HG03039 (cell line): Measurements from ENCODE around the gene LRRC75A.
"Not testable (repeated sequence)": the region's sequence is repeated elsewhere in the genome, so short reads cannot be mapped to it uniquely, and the experiment has no call there.

Experiments used
- ATAC-seq: cut with Tn5 transposase; IDR thresholded peaks from one replicate; pipeline ENCODE4 v1.9.1; 2021; ENCODE audit warnings: mild to moderate bottlenecking, moderate library complexity; ENCODE audit not compliant: unreplicated experiment

Gene LRRC75A, protein sequence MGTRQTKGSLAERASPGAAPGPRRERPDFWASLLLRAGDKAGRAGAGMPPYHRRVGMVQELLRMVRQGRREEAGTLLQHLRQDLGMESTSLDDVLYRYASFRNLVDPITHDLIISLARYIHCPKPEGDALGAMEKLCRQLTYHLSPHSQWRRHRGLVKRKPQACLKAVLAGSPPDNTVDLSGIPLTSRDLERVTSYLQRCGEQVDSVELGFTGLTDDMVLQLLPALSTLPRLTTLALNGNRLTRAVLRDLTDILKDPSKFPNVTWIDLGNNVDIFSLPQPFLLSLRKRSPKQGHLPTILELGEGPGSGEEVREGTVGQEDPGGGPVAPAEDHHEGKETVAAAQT

GRCh38 chr17:16491703-16492612 lies at the start of gene LRRC75A:
Gene LRRC75A, minus strand, starts transcription at chr17:16492193. Its CDS starts 203 bp downstream, at chr17:16491990.
- peak; percentile 50 for ATAC-seq

GRCh38 chr17:16537130-16537458 lies 45.1 kb upstream of the LRRC75A start:
- ATAC-seq: no peak

DNA sequence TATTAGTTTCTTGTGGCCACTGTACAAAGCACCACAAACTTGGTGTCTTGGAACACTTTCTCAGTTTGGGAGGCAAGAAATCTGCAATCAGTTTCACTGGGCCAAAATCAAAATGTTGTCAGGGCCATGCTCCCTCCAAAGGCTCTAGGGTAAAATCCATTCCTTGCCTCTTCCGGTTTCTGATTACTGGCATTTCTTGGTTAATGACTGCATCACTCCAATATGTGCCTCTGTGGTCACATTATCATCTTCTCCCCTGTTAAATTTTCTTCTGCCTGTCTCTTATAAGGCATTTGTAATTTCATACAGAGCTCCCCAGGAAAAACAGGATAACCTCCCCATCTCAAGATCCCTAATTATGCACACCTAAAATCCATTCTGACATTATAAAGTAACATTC lies 42.2 kb upstream of the LRRC75A start:
- no peak for ATAC-seq

DNA sequence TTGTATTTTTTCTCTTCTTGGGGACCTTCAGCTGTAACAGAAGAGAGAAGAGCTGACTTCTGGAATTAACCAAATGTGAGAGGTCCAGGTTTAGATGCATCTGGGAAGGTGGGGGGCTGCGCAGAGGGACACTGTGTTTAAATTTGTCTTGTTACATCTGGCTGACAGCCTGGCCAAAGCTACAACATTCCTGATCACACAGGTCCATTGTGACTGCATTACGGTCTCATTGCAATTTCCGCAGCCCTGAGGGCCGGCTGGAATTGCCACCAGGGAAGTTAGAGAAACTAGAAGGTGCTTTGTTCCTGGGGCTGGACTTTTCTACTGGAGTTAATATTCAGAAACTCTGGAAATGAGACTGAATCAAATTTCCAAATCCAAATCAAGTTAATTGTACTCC lies 37.9 kb upstream of the LRRC75A start:
- ATAC-seq: no peak

DNA sequence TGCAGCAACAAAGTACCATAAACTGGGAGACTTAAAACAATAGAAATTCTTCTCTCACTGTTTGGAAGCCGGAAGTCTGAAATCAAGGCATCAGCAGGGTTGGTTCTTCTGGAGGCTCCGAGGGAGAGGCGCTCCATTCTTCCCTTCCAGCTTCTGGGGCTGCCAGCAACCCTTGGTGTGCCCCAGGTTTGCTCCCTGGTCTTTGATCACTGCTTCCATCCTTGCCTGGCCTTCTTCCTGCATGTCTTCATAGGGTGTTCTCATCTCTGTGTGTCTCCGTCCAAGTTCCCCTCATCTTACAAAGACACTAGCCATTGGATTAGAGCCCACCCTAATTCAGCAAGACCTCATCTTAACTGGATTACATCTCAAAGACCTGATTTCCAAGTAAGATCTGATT lies 35.3 kb upstream of the LRRC75A start:
- no peak for ATAC-seq

- ATAC-seq: not testable (repeated sequence)
These were observed 33.6 kb upstream of the LRRC75A start for GRCh38 chr17:16525556-16525955.

- peak; percentile 56 for ATAC-seq
These were observed 29.2 kb upstream of the LRRC75A start for GRCh38 chr17:16521070-16521727.

- ATAC-seq: no peak
These were observed 27.0 kb upstream of the LRRC75A start for GRCh38 chr17:16519021-16519420.

GRCh38 chr17:16517477-16517876 lies 25.5 kb upstream of the LRRC75A start:
- no peak for ATAC-seq

DNA sequence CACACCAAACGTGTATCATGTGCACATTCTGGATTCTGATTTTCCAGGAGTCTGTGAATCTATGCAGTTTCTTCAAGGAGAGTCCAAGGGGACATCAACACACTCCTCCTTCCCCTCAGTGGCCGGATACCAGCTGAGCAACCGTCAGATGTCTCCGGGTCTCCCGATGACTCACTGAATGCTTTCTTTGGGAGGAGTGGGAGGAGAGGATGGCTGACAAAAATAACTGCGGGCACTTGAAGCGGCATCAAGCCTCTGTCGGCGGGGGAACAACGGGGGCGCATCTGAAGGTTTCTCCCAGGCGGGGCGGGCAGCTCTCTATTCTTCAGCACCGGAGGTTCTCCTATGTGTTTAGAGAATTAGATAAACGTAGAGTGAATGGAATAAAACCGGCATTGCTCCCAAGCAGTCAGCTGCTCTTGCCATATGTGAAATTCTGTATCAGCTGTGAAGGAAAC lies 24.6 kb upstream of the LRRC75A start:
- no peak for ATAC-seq

DNA sequence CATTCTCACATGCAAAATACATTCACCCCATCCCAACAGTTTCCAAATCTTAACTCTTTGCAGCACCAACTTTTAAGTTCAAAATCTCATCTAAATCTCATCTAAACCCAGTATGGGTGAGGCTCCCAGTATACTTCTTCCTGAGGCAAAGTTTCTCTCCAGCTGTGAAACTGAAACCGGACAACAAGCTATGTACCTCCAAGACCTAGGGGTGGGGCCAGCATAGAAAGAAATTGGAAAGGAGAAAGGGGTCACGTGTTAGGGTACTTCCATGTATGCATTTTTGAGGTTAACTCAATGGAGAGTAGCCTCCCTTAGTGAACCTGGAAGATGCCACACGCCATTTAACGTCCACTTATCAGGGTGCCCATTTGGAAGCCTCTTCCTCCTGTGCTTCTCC lies 23.9 kb upstream of the LRRC75A start:
- ATAC-seq: no peak

- ATAC-seq: no peak
These were observed 21.9 kb upstream of the LRRC75A start for GRCh38 chr17:16513873-16514272.

GRCh38 chr17:16512011-16512410 lies 20.0 kb upstream of the LRRC75A start:
- no peak for ATAC-seq

GRCh38 chr17:16511593-16511992 lies 19.6 kb upstream of the LRRC75A start:
- no peak for ATAC-seq

- ATAC-seq: no peak
These were observed 16.0 kb upstream of the LRRC75A start for GRCh38 chr17:16507918-16508533.

GRCh38 chr17:16506188-16506587 lies 14.2 kb upstream of the LRRC75A start:
- ATAC-seq: no peak

GRCh38 chr17:16504984-16505383 lies 13.0 kb upstream of the LRRC75A start:
- ATAC-seq: no peak

DNA sequence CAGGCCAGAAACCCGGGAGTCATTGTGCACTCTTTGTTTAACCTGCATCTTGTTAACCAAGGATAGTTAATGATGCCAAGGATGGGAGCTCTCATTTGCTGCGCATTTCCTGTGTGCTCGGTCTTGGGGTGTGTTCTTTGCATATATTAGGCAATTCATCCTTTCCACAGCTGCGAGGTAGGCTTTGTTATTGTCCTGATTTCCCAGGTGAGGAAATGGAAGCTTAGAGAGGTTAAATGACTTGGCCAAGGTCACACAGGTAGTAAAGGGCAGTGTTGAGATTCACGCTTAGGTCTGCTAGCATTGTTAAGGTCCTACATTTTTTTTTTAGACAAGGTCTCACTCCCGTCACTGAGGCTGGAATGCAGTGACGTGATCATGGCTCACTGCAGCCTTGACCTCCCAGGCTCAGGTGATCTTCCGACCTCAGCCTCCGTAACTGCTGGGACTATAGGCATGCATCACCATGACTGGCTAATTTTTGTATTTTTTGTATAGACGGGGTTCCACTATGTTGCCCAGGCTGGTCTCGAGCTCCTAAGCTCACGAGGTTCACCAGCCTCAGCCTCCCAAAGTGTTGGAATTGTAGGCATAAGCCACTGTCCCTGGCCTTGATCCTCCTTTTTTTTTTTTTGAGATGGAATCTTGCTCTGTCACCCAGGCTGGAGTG lies 5.0 kb upstream of the LRRC75A start:
- no peak for ATAC-seq

DNA sequence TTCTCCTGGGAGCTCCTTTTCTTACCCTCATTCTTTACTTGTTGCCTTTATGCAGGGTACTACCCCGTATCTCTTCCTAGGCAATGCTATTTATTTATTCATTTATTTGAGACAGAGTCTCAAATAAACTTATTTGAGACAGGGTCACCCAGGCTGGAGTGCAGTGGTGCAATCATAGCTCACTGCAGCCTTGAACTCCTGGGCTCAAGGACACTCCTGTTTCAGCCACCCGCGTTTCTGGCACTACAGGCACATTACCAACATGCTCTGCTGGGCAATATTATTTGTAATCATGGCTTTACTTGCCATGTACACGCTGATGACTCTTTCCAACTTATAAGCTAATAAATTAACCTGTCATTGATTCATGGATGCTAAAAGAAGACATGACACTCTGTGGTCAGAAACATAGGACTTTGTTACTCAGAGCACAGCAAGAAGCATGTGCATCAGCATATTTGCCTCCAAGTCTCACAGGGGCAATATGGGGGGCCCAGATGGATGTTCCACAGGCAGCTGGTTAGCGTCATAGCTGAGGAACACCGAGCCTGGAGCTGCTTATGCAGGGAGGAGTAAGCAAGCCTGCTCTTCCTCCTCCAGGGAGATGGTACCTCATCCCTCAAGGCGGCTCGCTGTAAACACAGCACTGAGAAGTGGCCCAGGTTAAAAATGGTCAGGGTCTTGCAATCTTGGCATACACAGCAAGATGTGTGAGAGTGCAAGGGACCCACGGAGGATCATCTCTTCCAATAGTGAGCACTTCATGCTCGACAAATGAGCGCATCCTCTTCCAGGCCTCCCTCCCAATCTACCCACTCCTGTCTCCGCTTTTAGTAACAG lies 4.2 kb upstream of the LRRC75A start:
- no peak for ATAC-seq

- ATAC-seq: no peak
These were observed 3.6 kb upstream of the LRRC75A start for GRCh38 chr17:16495561-16495960.
